ENCODE data around the gene TP63.
"Not testable (repeated sequence)": the region's sequence is repeated elsewhere in the genome, so short reads cannot be mapped to it uniquely, and the experiment has no call there.

The TP63 gene

GRCh38 chr3:189646853-189647542 lies 15.8 kb downstream of the TP63 start:
- no peak for TF ChIP-seq CTCF (IDR thresholded peaks at IDR 0.05; ENCODE audit: low read depth, low read length)
- DNase-seq (ENCODE audit: low read depth in 2 of 2): no peak
- no peak overlapping the region for H3K4me3 ChIP-seq (replicated peaks in 1 of 2; ENCODE audit: low read depth in 2 of 2, low read length in 2 of 2)

DNA sequence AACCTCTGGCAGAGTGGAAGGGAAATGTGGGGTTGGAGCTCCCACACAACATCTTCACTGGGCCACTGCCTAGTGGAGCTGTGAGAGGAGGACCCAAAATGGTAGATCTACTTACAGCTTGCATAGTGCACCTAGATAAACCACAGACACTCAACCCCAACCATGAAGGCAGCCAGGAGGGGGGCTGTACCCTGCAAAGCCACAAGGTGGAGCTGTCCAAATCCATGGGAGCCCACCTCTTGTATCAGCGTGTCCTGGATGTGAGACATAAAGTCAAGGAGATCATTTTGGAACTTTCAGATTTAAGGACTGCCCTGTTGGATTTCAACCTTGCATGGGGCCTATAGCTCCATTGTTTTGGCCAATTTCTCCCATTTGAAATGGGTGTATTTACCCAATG lies 20.9 kb downstream of the TP63 start:
- no peak overlapping the region for H3K4me3 ChIP-seq (replicated peaks in 1 of 2; ENCODE audit: low read depth in 2 of 2, low read length in 2 of 2)
- TF ChIP-seq CTCF (IDR thresholded peaks at IDR 0.05; ENCODE audit: low read depth, low read length): peak; percentile 78
- DNase-seq (ENCODE audit: low read depth in 2 of 2): peak in 1 of 2 donors; percentile 51

DNA sequence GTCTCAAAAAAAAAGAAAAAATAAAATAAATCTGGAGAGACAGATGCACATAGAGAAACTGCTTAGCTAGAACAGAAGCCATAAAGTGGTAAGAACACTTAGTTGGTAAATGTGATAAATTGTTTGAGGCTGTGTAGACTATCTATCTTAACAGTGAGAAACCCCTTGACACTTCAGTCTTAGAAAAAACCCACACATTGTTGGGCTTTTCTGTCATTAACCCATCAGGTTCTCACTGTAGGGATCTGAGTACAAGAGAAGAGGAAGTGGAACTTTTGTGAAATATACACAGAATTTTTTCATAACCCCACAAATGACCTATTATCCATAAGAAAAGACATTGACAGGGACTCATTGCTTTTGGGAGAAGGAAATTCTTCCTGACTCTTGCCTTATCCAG lies 24.4 kb downstream of the TP63 start:
- no peak overlapping the region for H3K4me3 ChIP-seq (replicated peaks in 1 of 2; ENCODE audit: low read depth in 2 of 2, low read length in 2 of 2)
- DNase-seq (ENCODE audit: low read depth in 2 of 2): no peak
- no peak for TF ChIP-seq CTCF (IDR thresholded peaks at IDR 0.05; ENCODE audit: low read depth, low read length)

- no peak for DNase-seq (ENCODE audit: low read depth in 2 of 2)
- H3K4me3 ChIP-seq (replicated peaks in 1 of 2; ENCODE audit: low read depth in 2 of 2, low read length in 2 of 2): no peak overlapping the region
- TF ChIP-seq CTCF (IDR thresholded peaks at IDR 0.05; ENCODE audit: low read depth, low read length): no peak
Observed at GRCh38 chr3:189659571-189659970, 28.4 kb downstream of the TP63 start.

GRCh38 chr3:189664311-189664710 lies 33.1 kb downstream of the TP63 start:
- peak; percentile 87 to 97 for DNase-seq (ENCODE audit: low read depth in 2 of 2)
- no peak for TF ChIP-seq CTCF (IDR thresholded peaks at IDR 0.05; ENCODE audit: low read depth, low read length)
- no peak overlapping the region for H3K4me3 ChIP-seq (replicated peaks in 1 of 2; ENCODE audit: low read depth in 2 of 2, low read length in 2 of 2)

DNA sequence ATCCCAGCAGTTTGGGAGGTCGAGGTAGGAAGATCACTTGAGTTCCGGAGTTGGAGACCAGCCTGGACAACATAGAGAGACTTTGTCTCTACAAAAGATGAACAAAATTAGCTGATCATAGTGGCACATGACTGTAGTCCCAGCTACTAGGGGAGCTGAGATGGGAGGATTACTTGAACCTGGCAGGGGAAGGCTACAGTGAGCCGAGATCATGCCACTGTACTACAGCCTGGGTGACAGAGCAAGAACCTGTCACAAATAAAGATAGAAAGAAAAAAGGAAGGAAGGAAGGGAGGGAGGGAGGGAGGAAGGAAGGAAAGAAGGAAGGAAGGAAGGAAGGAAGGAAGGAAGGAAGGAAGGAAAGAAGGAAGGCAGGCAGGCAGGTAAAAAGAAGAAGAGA lies 41.2 kb downstream of the TP63 start:
- DNase-seq (ENCODE audit: low read depth in 2 of 2); H3K4me3 ChIP-seq (replicated peaks in 1 of 2; ENCODE audit: low read depth in 2 of 2, low read length in 2 of 2): not testable (repeated sequence)

DNA sequence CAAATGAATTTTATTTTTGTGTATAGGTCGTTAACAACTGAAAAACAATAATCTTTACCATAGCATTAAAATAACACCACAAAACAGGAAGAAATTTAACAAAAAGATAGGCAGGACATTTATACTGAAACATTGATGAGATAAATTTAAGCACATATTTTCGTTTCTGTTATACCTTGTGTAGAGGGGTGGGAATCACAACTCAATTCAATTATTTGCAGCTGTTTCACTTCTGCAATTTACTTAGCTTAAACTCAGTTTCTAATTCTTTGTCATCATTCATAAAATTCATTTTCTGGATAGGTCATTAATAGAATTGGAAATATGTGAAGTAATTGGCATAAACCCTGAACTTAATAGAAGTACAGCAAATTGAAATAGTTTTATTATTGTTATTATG lies 42.3 kb downstream of the TP63 start:
- TF ChIP-seq CTCF (IDR thresholded peaks at IDR 0.05; ENCODE audit: low read depth, low read length): no peak
- no peak for DNase-seq (ENCODE audit: low read depth in 2 of 2)
- H3K4me3 ChIP-seq (replicated peaks in 1 of 2; ENCODE audit: low read depth in 2 of 2, low read length in 2 of 2): no peak overlapping the region

Measured in cardiac fibroblast (primary cell).